Loucy (cell line): ENCODE measurements around the gene ZNF766.

ENCODE experiments used
- CTCF ChIP-seq: fragments of 200-600 bp; sonication (generic); conservative IDR thresholded peaks from 2 replicates; pipeline ENCODE4 v1.5.1; 2014; ENCODE audit warnings: mild to moderate bottlenecking, antibody characterized with exemption, low read length
- EZH2phosphoT487 ChIP-seq: fragments of 200-600 bp; IDR thresholded peaks from 2 replicates; pipeline ENCODE4 v1.6.1; 2018; ENCODE audit warnings: antibody characterized with exemption, mild to moderate bottlenecking, moderate library complexity, borderline replicate concordance

DNA sequence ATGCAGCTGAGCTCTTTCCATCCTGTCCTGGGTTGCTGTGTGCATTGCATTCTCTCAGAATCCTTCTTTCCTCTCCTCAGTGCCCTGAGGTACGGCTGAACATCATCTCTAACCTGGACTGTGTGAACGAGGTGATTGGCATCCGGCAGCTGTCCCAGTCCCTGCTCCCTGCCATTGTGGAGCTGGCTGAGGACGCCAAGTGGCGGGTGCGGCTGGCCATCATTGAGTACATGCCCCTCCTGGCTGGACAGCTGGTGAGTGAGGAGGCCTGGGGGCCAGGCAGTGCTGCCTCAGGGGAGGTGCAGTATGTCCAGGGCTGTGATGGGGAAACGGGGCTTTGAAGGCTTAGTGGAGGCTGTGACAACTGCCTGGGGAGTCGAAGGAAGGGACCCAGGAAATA lies 49.8 kb upstream of the ZNF766 start:
- TF ChIP-seq CTCF, result no peak
- TF ChIP-seq EZH2phosphoT487, result no peak
